ENCODE results near the gene CCDC12. TPM values are rescaled to one million over a fixed set of nuclear protein-coding genes. Genes with fewer than 3 reads are reported as not detected.

Gene CCDC12
- total RNA-seq, 1 experiment from 2014 or later, result 52.7 TPM

GRCh38 chr3:47006145-47006651, 29.7 kb upstream of the CCDC12 start:
- Histone ChIP-seq H3K4me3 (ENCODE audit: low read depth, low read length) (no peak overlapping the region), H3K36me3 (ENCODE audit: control insufficient read depth, insufficient read depth, low read length) (peaks cover 2% of the 10 kb centered on the region), H3K27me3 (replicated peaks; ENCODE audit: control insufficient read depth, insufficient read depth, low read length) (no peaks in the 10 kb centered on the region), H3K4me1 (no peaks in the 10 kb centered on the region), H3K9me3 (no peaks in the 10 kb centered on the region)
- ChIA-PET CTCF (interaction anchor here (0.6 kb wide), 1 partner anchor 29 kb away, joined by 3 read pairs; no protein-coding TSS in a partner anchor), POLR2A (no interaction called here)
- no peak for DNase-seq
- Mint-ChIP-seq H3K4me1 (ENCODE audit: low read depth, unreplicated experiment) (no peaks in the 10 kb centered on the region), H3K27ac (ENCODE audit: unreplicated experiment) (no peak overlapping the region), H3K9me3 (ENCODE audit: unreplicated experiment) (no peaks in the 10 kb centered on the region), H3K4me3 (ENCODE audit: unreplicated experiment) (no peak overlapping the region), H3K36me3 (ENCODE audit: insufficient read depth, unreplicated experiment) (peaks cover 46% of the 10 kb centered on the region), H3K27me3 (ENCODE audit: insufficient read depth, unreplicated experiment) (no peaks in the 10 kb centered on the region)
- TF ChIP-seq CTCF (IDR thresholded peaks at IDR 0.05; ENCODE audit: insufficient read depth in 1 of 2, low read depth in 1 of 2, low read length in 1 of 2, severe bottlenecking in 1 of 2, unreplicated experiment in 1 of 2), result no peak
- no TSS peak for BruUV-seq (replicated peaks)
- intact Hi-C loops (cut with micrococcal nuclease; ENCODE audit: unreplicated experiment), result no loop called here

- H3K4me3 Mint-ChIP-seq (ENCODE audit: unreplicated experiment), result no peak overlapping the region
- no peaks in the 10 kb centered on the region for H3K27me3 ChIP-seq (replicated peaks; ENCODE audit: control insufficient read depth, insufficient read depth, low read length)
- H3K4me3 ChIP-seq (ENCODE audit: low read depth, low read length), result no peak overlapping the region
- TF ChIP-seq CTCF (IDR thresholded peaks at IDR 0.05; ENCODE audit: insufficient read depth in 1 of 2, low read depth in 1 of 2, low read length in 1 of 2, severe bottlenecking in 1 of 2, unreplicated experiment in 1 of 2), result no peak
- intact Hi-C loops (cut with micrococcal nuclease; ENCODE audit: unreplicated experiment), result no loop called here
- H3K36me3 Mint-ChIP-seq (ENCODE audit: insufficient read depth, unreplicated experiment), result peaks cover 39% of the 10 kb centered on the region
- CTCF ChIA-PET, result interaction anchor here (0.5 kb wide), 1 partner anchor 1817 kb away, joined by 5 read pairs; no protein-coding TSS in a partner anchor
- H3K9me3 Mint-ChIP-seq (ENCODE audit: unreplicated experiment), result no peaks in the 10 kb centered on the region
- peaks cover 3% of the 10 kb centered on the region for H3K36me3 ChIP-seq (ENCODE audit: control insufficient read depth, insufficient read depth, low read length)
- no peaks in the 10 kb centered on the region for H3K4me1 ChIP-seq
- no peaks in the 10 kb centered on the region for H3K9me3 ChIP-seq
- no peaks in the 10 kb centered on the region for H3K4me1 Mint-ChIP-seq (ENCODE audit: low read depth, unreplicated experiment)
- no peak overlapping the region for H3K27ac Mint-ChIP-seq (ENCODE audit: unreplicated experiment)
- no peak for DNase-seq
- POLR2A ChIA-PET, result no interaction called here
- BruUV-seq (replicated peaks), result TSS peak; percentile 16
- H3K27me3 Mint-ChIP-seq (ENCODE audit: insufficient read depth, unreplicated experiment), result no peaks in the 10 kb centered on the region
These were observed 28.9 kb upstream of the CCDC12 start for GRCh38 chr3:47005212-47006144.

GRCh38 chr3:47004369-47005211, 28.0 kb upstream of the CCDC12 start:
- Mint-ChIP-seq H3K9me3 (ENCODE audit: unreplicated experiment) (no peaks in the 10 kb centered on the region), H3K36me3 (ENCODE audit: insufficient read depth, unreplicated experiment) (peaks cover 35% of the 10 kb centered on the region), H3K4me1 (ENCODE audit: low read depth, unreplicated experiment) (no peaks in the 10 kb centered on the region), H3K27ac (ENCODE audit: unreplicated experiment) (no peak overlapping the region), H3K4me3 (ENCODE audit: unreplicated experiment) (no peak overlapping the region), H3K27me3 (ENCODE audit: insufficient read depth, unreplicated experiment) (no peaks in the 10 kb centered on the region)
- CTCF ChIA-PET, result interaction anchor here (0.5 kb wide), 1 partner anchor 1818 kb away, joined by 5 read pairs; no protein-coding TSS in a partner anchor
- no TSS peak for BruUV-seq (replicated peaks)
- intact Hi-C loops (cut with micrococcal nuclease; ENCODE audit: unreplicated experiment), result no loop called here
- Histone ChIP-seq H3K27me3 (replicated peaks; ENCODE audit: control insufficient read depth, insufficient read depth, low read length) (no peaks in the 10 kb centered on the region), H3K9me3 (no peaks in the 10 kb centered on the region), H3K4me1 (no peaks in the 10 kb centered on the region), H3K4me3 (ENCODE audit: low read depth, low read length) (no peak overlapping the region), H3K36me3 (ENCODE audit: control insufficient read depth, insufficient read depth, low read length) (peaks cover 4% of the 10 kb centered on the region)
- no peak for TF ChIP-seq CTCF (IDR thresholded peaks at IDR 0.05; ENCODE audit: insufficient read depth in 1 of 2, low read depth in 1 of 2, low read length in 1 of 2, severe bottlenecking in 1 of 2, unreplicated experiment in 1 of 2)
- POLR2A ChIA-PET, result no interaction called here
- DNase-seq, result no peak
